HG03521 (cell line): ENCODE measurements around the gene TIMM44.
"Not testable (repeated sequence)": the region's sequence is repeated elsewhere in the genome, so short reads cannot be mapped to it uniquely, and the experiment has no call there.

Experiments used
- ATAC-seq: cut with Tn5 transposase; IDR thresholded peaks from one replicate; pipeline ENCODE4 v1.9.1; 2021; ENCODE audit warnings: mild to moderate bottlenecking, moderate library complexity; ENCODE audit not compliant: unreplicated experiment

Gene TIMM44

DNA sequence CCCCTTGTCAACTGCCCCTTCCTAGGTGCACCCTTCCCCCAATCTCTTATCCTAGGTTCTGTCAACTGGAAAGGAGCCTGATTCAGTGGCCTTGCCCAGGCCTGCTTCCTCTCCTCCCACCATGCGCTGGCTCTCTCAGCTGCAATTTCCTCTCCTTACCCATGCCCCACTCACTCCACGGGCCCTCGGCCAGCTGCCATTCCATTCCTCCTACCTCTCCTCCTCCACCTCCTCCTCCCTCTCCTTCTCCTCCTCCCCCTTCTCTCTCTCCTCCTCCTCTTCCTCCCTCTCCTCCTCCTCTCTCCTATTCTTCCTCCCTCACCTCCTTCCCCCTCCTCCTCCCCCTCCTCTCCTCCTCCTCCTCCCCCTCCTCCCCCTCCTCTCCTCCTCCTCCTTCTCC lies 9.6 kb upstream of the TIMM44 start:
- no peak for ATAC-seq

DNA sequence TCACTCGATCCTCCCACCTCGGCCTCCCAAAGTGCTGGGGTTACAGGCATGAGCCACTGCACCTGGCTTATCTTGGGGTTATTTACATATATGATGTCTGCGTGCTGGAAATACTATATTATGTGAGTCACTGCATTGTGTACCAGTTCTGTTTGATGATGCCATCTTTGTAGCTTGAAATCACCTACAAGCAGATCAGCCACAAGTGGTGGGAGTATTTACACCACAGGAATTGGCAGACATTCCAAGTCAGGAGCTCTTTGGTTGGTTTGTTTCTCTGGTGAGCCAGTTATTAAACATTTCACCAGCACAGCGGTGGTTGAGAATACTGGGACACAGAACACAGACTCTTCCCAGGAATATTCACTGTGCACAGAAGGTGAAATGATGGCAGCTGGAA lies 4.5 kb upstream of the TIMM44 start:
- ATAC-seq = no peak

DNA sequence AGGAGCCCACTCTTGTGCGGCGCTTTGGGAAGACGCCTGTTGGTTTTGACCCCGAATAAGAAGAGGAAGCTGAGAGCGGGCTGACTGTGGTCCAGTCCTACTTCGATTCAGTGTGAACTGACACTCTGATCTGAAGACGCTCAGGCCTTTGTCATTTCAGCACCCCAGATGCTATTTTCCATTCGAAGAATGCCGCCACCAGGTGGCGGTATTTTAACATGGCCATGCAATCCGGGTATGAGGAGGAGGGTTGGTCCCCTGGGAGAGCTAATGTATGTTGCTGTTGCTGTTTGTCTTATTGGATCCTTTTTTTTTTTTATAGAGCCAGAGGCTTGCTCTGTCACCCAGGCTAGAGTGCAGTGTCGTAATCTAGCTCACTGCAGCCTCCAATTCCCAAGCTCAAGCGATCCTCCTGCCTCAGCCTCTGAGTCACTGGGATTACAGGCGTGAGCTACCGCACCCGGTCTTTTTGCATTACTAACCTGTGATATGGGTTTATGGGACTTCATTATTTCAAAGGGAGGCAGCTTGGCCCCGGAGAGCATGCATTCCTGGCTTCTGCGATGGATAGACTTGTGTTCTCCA lies 803 bp upstream of the TIMM44 start:
- ATAC-seq = peak; percentile 11

- ATAC-seq = no peak
Measured at GRCh38 chr19:7942981-7943443, 454 bp downstream of the TIMM44 start.

- no peak for ATAC-seq
Measured at GRCh38 chr19:7941895-7942596, 1.4 kb downstream of the TIMM44 start.

DNA sequence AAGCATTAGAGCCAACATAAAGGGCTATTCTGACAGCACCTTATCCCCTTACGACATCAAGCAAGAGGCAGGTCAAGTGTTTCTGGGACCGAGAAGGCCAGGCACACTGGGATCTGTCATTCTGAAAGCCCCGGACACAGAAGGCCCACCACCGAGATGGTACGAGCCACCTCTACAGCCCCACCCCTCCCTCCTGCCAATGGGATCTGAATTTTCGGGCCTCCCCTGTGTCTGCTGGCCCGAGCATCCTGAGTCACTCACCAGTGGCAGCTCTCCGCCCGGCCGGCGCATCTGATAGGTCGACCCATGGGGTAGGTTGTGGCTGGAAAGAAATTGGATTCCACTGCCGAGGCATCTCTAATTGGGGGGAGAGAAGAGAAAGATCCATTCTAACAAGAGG lies 2.6 kb downstream of the TIMM44 start:
- ATAC-seq = no peak

DNA sequence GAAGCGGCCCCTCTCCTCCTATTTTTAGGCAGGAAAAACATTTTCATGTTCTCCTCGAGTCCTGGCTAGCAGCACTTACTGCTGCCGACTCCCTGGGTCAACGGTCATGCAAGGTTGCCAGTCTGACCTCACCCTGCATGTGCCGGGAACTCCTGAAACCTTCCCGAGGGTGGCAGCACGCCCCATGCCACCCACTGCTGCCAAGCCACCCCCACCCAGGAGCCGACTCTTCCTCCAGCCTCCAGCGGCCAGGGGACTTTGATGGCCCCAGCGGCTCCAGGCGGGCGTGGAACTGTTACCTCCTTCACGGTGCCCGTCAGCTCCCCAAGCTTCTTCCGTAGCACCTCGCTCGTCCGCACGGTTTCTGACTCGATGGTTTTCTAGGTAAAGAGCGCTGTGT lies 8.7 kb downstream of the TIMM44 start:
- no peak for ATAC-seq

GRCh38 chr19:7933828-7934725 lies 9.4 kb downstream of the TIMM44 start:
- ATAC-seq = no peak

GRCh38 chr19:7933411-7933810 lies 10.1 kb downstream of the TIMM44 start:
- no peak for ATAC-seq

DNA sequence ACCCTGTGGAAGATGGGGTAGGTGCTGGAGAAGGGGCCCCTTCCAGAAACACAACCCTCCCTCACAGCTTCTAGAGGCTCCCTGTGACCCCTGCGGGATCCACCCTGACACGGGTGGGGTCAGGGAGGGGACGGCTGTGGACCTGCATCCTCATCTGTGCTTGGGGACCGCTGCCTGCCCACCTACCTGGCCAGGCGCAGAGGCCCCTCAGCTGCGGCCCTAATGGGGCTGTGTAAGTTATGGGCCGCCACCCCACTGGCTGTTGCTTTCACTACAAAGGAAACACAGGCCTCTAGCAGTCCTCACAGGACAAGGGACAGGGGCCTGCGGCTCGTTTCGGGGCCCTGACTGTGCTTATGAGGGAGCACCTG lies 10.6 kb downstream of the TIMM44 start:
- no peak for ATAC-seq

DNA sequence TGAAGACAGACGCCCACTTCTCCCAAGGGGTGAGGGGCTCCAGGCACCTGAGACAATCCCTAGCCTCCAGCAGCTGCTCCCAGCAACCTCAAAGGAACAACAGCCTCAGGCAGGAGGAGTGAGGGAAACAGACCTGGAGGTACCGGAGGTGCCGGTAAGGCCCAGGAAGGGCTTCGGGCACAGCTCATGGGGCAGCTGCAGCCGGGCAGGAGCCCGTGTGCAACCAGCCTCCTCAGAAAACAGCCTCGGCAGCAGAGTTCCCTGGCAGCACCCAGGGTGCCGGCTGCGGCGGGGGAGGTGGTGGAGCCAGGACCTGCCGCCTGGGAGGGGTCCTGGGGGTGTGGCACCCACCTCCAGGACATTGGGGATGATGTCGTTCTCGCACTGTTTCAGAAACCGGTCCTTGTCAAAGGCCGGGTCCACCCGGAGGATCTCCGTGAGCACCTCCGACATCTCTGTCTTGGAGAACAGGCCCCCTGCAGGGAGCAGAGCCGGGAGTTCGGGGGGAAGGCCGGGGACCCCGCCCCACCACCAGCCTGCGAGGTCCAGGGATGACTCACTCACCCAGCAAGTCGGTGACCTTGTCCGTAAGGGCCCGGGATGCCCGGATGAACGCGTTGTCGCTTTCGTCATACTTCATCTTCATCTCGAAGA lies 11.1 kb downstream of the TIMM44 start:
- no peak for ATAC-seq

- ATAC-seq = no peak
Measured at GRCh38 chr19:7931221-7932061, 12.0 kb downstream of the TIMM44 start.

- no peak for ATAC-seq
Measured at GRCh38 chr19:7930765-7931164, 12.7 kb downstream of the TIMM44 start.

- not testable (repeated sequence) for ATAC-seq
Measured at GRCh38 chr19:7930030-7930429, 13.4 kb downstream of the TIMM44 start.

DNA sequence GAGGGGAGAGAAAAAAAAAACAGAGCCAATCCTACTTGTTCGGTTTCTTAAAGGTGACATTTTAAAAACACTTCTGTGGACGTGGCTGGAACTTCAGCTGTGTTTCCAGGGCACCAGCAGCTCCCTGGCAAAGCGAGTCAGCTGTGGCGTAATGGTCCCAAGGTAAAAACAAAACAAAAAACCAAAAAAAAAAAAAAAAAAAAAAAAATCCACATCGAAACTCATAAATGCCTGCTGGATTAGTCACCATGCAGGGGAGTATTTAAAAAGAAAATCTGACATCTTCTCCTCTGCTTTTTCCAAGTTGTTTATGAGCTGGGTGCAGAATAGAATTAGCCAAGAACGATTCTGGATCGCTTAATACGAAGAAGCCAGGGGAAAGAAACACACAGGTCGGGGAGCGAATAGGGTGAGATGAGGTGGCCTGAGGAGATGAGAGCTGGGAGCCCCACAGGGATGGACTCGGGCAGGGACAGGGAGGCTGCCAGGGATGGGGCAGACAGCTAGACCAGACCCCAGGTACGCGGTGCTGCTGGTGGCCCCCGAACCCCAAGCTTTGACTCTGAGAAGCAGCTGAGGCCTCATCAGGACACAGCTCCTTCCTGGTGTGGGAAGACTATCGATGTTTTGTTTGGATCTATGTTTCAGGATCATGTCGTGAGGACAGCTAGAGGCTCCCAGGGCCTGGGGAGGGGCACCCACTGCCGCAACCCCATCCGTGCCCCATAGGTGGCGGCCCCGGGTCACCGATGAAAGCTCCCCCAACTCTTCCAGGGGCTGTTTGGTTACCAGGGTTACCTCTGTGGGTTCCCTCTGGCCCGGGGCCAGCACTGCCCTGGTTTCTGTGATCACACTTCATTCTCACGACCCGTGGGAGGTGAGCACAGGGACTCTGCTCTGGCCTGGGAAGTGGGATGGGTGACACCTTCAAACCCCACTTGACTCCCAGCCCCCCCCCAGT lies 14.4 kb downstream of the TIMM44 start:
- no peak for ATAC-seq

- ATAC-seq = no peak
Measured at GRCh38 chr19:7928334-7928706, 15.1 kb downstream of the TIMM44 start.

DNA sequence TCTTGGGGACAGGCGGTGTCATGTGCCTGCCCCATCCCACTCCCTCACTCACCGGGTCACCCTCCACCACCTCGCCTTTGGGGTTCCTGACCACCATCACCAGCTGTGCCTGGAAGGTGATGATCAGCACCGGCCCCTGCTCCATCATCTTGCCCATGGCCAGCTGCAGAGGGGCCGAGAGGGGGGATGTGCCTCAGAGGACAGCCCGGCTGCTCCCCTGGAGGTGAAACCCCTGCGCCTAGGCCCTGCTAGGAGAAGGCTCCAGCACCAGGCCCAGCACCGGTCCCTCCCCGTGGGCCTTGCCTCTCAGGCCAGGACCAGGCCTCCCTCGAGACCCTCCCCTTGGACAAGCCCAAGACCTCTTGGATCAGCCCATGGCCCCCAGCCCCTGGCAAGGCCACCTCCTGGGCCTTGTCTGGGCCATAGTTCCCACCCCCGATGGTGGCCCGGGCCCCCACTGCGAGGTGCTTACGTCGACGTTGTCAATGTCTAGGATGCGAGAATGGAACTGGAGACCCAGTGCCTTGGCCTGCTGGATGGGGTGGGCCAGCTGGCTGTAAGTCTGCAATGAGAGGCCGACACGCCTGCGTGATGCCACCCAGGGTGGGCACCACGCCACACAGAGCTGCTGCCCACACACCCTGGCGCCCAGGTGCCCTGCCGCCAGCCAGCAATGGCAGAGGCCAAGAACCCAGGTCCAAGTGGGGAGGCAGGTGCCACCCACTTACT lies 15.7 kb downstream of the TIMM44 start:
- ATAC-seq = no peak

DNA sequence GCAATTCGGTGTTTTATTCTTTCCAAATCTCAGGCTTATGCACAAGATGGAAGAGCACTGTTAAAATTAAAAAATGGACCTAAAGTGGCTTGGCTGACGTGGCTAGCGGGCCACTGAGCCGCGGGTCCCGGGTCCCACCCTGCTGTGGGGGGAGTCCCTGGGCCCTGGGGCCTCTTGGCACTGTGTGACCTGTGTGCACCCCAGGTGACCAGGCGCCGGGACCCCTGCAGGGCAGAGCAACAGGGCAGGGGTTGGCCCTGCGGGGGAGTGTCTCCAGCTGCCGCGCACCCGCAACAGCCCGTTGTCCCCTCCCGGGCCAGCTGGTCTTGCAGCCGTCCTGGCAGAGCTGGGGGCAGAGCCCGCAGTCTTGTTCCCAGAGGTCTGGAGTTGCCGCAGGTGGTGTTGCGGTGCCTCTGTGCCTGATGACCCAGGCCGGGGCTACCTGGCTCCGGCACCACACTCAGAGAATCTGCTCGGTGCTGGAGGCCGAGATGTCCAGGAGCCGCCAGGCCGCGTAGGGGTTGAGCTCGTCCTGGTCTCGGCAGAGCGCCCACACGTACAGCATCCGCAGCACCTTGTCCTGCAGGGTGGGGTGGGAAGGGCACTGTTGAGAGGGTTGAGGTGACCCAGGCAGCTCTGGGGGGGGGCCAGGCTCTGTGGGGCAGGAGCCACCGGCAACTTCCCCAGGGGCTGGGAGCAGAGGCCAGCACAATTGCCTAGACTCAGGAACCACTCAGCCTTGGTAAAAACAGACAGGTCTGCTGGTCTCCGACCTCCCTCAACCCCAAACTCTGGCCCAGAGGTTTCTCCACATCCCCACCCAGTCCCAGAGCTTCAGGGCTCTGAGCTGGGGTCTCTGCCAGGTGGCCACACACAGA lies 16.5 kb downstream of the TIMM44 start:
- no peak for ATAC-seq
